Small intestine (tissue), 7 donors: ENCODE data around the gene CYREN. TPM values are rescaled to one million over a fixed set of nuclear protein-coding genes. Genes with fewer than 3 reads are reported as not detected.

Source experiments
- DNase-seq, 2 donors: peaks; one replicate each; pipeline versions ENCODE4 v3.0.0 to v3.0.0-alpha.2; 2013
- FAIRE-seq: peaks from 2 replicates; lab custom pipeline; 2012; peaks lifted over from hg19 to GRCh38; lab: Jason Lieb, UNC
- H3K27ac ChIP-seq, 3 donors: one replicate each; pipeline ENCODE4 v1.5.1; 2013; ENCODE audit warnings: low read length in 2 of 3, mild to moderate bottlenecking in 2 of 3, control low read depth in 1 of 3, inconsistent platforms in 1 of 3, low read depth in 1 of 3, moderate library complexity in 1 of 3
- H3K27me3 ChIP-seq, 3 donors: one replicate each; pipeline ENCODE4 v1.6.1; 2013; ENCODE audit warnings: low read length in 3 of 3, inconsistent platforms in 1 of 3; ENCODE audit not compliant: control insufficient read depth in 3 of 3, insufficient read depth in 3 of 3
- H3K36me3 ChIP-seq, 3 donors: one replicate each; pipeline ENCODE4 v1.6.1; 2013; ENCODE audit warnings: low read length in 3 of 3, inconsistent platforms in 1 of 3, low read depth in 1 of 3, mild to moderate bottlenecking in 1 of 3, moderate library complexity in 1 of 3; ENCODE audit not compliant: control insufficient read depth in 3 of 3, insufficient read depth in 2 of 3
- H3K4me1 ChIP-seq, 3 donors: one replicate each; pipeline ENCODE4 v1.6.1; 2013; ENCODE audit warnings: low read length in 2 of 3, inconsistent platforms in 1 of 3, low read depth in 1 of 3, mild to moderate bottlenecking in 1 of 3, moderate library complexity in 1 of 3; ENCODE audit not compliant: control insufficient read depth in 3 of 3, insufficient read depth in 2 of 3
- H3K4me3 ChIP-seq, 3 donors: one replicate each; pipeline ENCODE4 v1.5.1; 2013; ENCODE audit warnings: low read length in 3 of 3, control low read depth in 1 of 3, inconsistent platforms in 1 of 3, low read depth in 1 of 3, mild to moderate bottlenecking in 1 of 3, moderate library complexity in 1 of 3
- H3K9me3 ChIP-seq, 2 donors: one replicate each; pipeline ENCODE4 v1.6.1; 2013; ENCODE audit warnings: low read depth in 1 of 2, low read length in 1 of 2; ENCODE audit not compliant: control insufficient read depth in 2 of 2, insufficient read depth in 1 of 2
- WGBS, 3 donors: extraction: QIAGEN DNeasy Blood & Tissue Kit; methylation state at CpG; one replicate each; pipeline ENCODE4 v1.1.7; 2013; 5-methylcytosine and 5-hydroxymethylcytosine counted together
- polyA plus RNA-seq, 4 donors: library from polyadenylated mRNA; stranded (reverse) in 3 of 4; unstranded in 1 of 4; fragments of 200-250 nt in 3 of 4; fragments of 120-200 nt in 1 of 4; gene quantifications; one replicate each; pipeline versions ENCODE4 v1.2.1 to v1.2.3, GENCODE V29; 2013
- donor health status: healthy with polysubstance abuse.
- donor health status: control.
- donor health status: control.
- donor health status: Bipolar disorder and iron deficiency.
- donor health status: healthy.

CYREN gene
- polyA plus RNA-seq, 4 donors = 26.6 to 33.8 (median 28.9) TPM

- FAIRE-seq (no peak), DNase-seq (no peak)
- Histone ChIP-seq H3K27me3 (no peaks in the 10 kb centered on the region), H3K27ac (no peak overlapping the region), H3K4me3 (no peak overlapping the region), H3K4me1 (no peaks in the 10 kb centered on the region), H3K9me3 (peaks cover 3 to 22% of the 10 kb centered on the region in 2 donors), H3K36me3 (peaks cover 12 to 39% (median 14%) of the 10 kb centered on the region in 3 donors)
- 85 to 89% (median 87%) methylated on average over 12 of the region's 12 CpGs for WGBS, 3 donors
Measured at GRCh38 chr7:135186841-135187253, 16.3 kb upstream of the CYREN start.

GRCh38 chr7:135186261-135186540, 15.7 kb upstream of the CYREN start:
- no peak for DNase-seq
- WGBS, 3 donors = 90 to 93% (median 93%) methylated on average over 3 of the region's 3 CpGs
- no peaks in the 10 kb centered on the region for H3K4me1 ChIP-seq
- no peaks in the 10 kb centered on the region for H3K27me3 ChIP-seq
- H3K36me3 ChIP-seq = peaks cover 12 to 40% (median 14%) of the 10 kb centered on the region in 3 donors
- FAIRE-seq = no peak
- no peak overlapping the region for H3K4me3 ChIP-seq
- peaks cover 3 to 27% of the 10 kb centered on the region in 2 donors for H3K9me3 ChIP-seq
- no peak overlapping the region for H3K27ac ChIP-seq

- Histone ChIP-seq H3K4me3 (no peak overlapping the region), H3K27me3 (no peaks in the 10 kb centered on the region), H3K4me1 (no peaks in the 10 kb centered on the region), H3K27ac (no peak overlapping the region), H3K36me3 (peaks cover 12 to 40% (median 14%) of the 10 kb centered on the region in 3 donors), H3K9me3 (peaks cover 3 to 32% of the 10 kb centered on the region in 2 donors)
- 86 to 91% (median 86%) methylated on average over 7 of the region's 7 CpGs for WGBS, 3 donors
- DNase-seq = no peak
- no peak for FAIRE-seq
Measured at GRCh38 chr7:135185471-135186260, 15.2 kb upstream of the CYREN start.

- DNase-seq (no peak), FAIRE-seq (no peak)
- Histone ChIP-seq H3K27ac (no peak overlapping the region), H3K4me3 (no peak overlapping the region), H3K36me3 (peaks cover 13 to 40% (median 14%) of the 10 kb centered on the region in 3 donors), H3K9me3 (peaks cover 4 to 45% of the 10 kb centered on the region in 2 donors), H3K27me3 (no peaks in the 10 kb centered on the region), H3K4me1 (no peaks in the 10 kb centered on the region)
- WGBS, 3 donors = 83 to 95% (median 93%) methylated on average over 4 to 5 of the region's 5 CpGs
Measured at GRCh38 chr7:135184254-135184841, 13.8 kb upstream of the CYREN start.

- Histone ChIP-seq H3K4me3 (no peak overlapping the region), H3K4me1 (no peaks in the 10 kb centered on the region), H3K36me3 (peaks cover 8 to 38% (median 11%) of the 10 kb centered on the region in 3 donors), H3K9me3 (peaks cover 4 to 49% of the 10 kb centered on the region in 2 donors), H3K27ac (no peak overlapping the region), H3K27me3 (no peaks in the 10 kb centered on the region)
- FAIRE-seq (no peak), DNase-seq (no peak)
- WGBS, 3 donors = 94 to 96% (median 95%) methylated on average over 7 of the region's 7 CpGs
Measured at GRCh38 chr7:135183478-135183877, 13.0 kb upstream of the CYREN start.

- H3K27ac ChIP-seq = no peak overlapping the region
- 97 to 98% (median 97%) methylated on average over 31 of the region's 31 CpGs for WGBS, 3 donors
- no peak for DNase-seq
Measured at GRCh38 chr7:135181929-135182678, 11.6 kb upstream of the CYREN start.

GRCh38 chr7:135181261-135181928, 10.9 kb upstream of the CYREN start:
- peaks cover 4 to 49% of the 10 kb centered on the region in 2 donors for H3K9me3 ChIP-seq
- peaks cover 2 to 27% (median 4%) of the 10 kb centered on the region in 3 donors for H3K36me3 ChIP-seq
- no peak for FAIRE-seq
- no peak for DNase-seq
- no peaks in the 10 kb centered on the region for H3K4me1 ChIP-seq
- no peak overlapping the region for H3K27ac ChIP-seq
- no peak overlapping the region for H3K4me3 ChIP-seq
- H3K27me3 ChIP-seq = no peaks in the 10 kb centered on the region
- 58 to 75% (median 58%) methylated on average over 3 of the region's 3 CpGs for WGBS, 3 donors

More at GRCh38 chr7:135181929-135182678, 11.6 kb upstream of the CYREN start:
- no peaks in the 10 kb centered on the region for H3K4me1 ChIP-seq
- H3K36me3 ChIP-seq = peaks cover 5 to 34% (median 9%) of the 10 kb centered on the region in 3 donors
- no peak for FAIRE-seq
- no peaks in the 10 kb centered on the region for H3K27me3 ChIP-seq
- no peak overlapping the region for H3K4me3 ChIP-seq
- H3K9me3 ChIP-seq = peaks cover 4 to 49% of the 10 kb centered on the region in 2 donors

- DNase-seq (no peak), FAIRE-seq (no peak)
- no peaks in the 10 kb centered on the region for H3K4me1 ChIP-seq
- H3K27me3 ChIP-seq = no peaks in the 10 kb centered on the region
- H3K4me3 ChIP-seq = no peak overlapping the region
- WGBS, 3 donors = 93% methylated on average over 5 of the region's 5 CpGs
- peaks cover 4 to 49% of the 10 kb centered on the region in 2 donors for H3K9me3 ChIP-seq
- peaks cover 0 to 16% (median 2%) of the 10 kb centered on the region in 3 donors for H3K36me3 ChIP-seq
- H3K27ac ChIP-seq = no peak overlapping the region
Measured at GRCh38 chr7:135180122-135180521, 9.6 kb upstream of the CYREN start.
